Omental fat pad (tissue), 4 donors: ENCODE results near the gene FBXO46. TPM values are rescaled to one million over a fixed set of nuclear protein-coding genes. Genes with fewer than 3 reads are reported as not detected.

Experiments
- ATAC-seq: fragments of 150-250 bp; one replicate; pipeline ENCODE4 v1.9.1; 2016; ENCODE audit warnings: mild to moderate bottlenecking, moderate library complexity; ENCODE audit not compliant: low FRiP score
- DNase-seq: peaks from one replicate; pipeline ENCODE4 v3.0.0-alpha.2; 2019; ENCODE audit warnings: low spot score
- total RNA-seq, 4 donors: library from RNA; depleted of rRNA; stranded (reverse); fragments of >200 nt; gene quantifications; one replicate each; pipeline ENCODE4 v1.1.0, GENCODE V29; 2016
- TF ChIP-seq, protein P1 (sequence below), 3 donors: fragments of 450-650 bp; IDR thresholded peaks; one replicate each; pipeline ENCODE4 v1.5.1; 2016 to 2017; ENCODE audit warnings: antibody characterized with exemption in 3 of 3, mild to moderate bottlenecking in 3 of 3, moderate library complexity in 2 of 3

Gene FBXO46
- total RNA-seq, 4 donors from 2014 or later, result 5.8 to 7.6 (median 6.7) TPM

DNA sequence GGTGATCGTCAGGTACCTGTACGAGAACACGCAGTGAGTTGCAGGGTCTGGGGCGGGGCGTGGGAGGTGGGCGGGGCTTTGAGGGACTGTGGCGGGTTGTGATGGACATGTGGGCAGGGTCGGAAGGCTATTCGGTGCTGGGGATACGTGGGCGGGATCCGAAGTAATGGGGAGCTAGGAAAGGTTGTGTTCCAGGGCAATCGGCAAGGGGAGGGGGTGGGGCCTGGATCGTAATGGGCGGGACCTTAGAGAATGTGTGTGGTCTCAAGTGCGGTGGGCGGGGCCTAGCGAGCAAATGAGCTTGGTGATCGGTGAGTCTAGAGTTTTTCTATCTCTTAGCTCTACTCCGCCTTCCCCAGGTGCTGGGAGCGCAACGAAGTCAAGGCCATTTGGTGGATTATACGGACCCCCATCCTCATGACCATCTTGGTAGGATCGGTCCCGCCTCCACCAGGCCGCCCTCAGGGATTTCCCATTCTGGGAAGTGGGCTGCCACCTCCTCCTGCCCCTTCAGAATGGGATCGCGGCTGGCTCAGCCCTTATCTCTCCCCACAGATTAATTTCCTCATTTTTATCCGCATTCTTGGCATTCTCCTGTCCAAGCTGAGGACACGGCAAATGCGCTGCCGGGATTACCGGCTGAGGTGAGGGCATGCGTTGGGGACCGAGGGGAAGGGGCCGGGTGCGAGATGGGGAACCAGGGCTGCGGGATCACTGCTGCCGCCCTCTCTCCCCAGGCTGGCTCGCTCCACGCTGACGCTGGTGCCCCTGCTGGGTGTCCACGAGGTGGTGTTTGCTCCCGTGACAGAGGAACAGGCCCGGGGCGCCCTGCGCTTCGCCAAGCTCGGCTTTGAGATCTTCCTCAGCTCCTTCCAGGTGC is 53.1 kb downstream of the FBXO46 start:
- TF ChIP-seq, protein P1, sequence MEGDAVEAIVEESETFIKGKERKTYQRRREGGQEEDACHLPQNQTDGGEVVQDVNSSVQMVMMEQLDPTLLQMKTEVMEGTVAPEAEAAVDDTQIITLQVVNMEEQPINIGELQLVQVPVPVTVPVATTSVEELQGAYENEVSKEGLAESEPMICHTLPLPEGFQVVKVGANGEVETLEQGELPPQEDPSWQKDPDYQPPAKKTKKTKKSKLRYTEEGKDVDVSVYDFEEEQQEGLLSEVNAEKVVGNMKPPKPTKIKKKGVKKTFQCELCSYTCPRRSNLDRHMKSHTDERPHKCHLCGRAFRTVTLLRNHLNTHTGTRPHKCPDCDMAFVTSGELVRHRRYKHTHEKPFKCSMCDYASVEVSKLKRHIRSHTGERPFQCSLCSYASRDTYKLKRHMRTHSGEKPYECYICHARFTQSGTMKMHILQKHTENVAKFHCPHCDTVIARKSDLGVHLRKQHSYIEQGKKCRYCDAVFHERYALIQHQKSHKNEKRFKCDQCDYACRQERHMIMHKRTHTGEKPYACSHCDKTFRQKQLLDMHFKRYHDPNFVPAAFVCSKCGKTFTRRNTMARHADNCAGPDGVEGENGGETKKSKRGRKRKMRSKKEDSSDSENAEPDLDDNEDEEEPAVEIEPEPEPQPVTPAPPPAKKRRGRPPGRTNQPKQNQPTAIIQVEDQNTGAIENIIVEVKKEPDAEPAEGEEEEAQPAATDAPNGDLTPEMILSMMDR (IDR thresholded peaks at IDR 0.05), result no peak
- ATAC-seq, result peak; percentile 83

DNA sequence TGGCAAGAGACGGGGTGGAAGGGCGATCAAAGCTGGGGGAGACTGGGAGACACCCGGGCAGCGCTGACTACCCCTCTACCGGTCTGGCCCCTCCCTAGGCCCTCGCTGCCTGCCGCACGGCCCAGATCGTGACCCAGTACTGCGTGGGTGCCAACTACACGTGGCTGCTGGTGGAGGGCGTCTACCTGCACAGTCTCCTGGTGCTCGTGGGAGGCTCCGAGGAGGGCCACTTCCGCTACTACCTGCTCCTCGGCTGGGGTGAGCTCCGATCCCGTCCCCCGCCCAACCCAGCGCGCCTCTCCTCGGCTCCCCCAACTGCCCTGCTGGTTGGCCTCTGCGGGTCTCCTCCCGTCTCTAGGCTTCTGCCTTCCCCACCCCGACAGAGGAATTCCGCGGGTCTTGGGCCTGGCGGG is 53.8 kb downstream of the FBXO46 start:
- DNase-seq (no peak), ATAC-seq (peak; percentile 49)
- TF ChIP-seq, protein P1 (IDR thresholded peaks at IDR 0.05), result no peak

More for the DNA sequence above, 53.1 kb downstream of the FBXO46 start:
- peak; percentile 88 for DNase-seq

DNA sequence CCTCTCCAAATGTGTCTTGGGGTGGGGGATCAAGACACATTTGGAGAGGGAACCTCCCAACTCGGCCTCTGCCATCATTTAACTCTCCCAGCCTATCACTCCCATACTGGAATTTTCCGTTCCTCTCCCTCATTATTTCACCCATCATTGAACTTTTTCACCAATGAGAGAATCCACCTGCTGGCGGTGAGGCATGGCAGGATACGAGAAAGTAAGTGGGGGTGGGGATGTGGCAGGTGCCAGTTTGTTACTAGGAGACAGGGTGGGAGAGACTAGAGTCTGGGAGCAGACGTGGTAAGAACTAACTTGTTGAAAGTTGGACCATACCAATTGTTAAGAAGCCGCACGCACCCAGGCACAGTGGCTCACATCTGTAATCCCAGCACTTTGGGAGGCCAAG is 55.8 kb downstream of the FBXO46 start:
- DNase-seq, result no peak
- TF ChIP-seq, protein P1 (IDR thresholded peaks at IDR 0.05), result no peak
- ATAC-seq, result no peak

DNA sequence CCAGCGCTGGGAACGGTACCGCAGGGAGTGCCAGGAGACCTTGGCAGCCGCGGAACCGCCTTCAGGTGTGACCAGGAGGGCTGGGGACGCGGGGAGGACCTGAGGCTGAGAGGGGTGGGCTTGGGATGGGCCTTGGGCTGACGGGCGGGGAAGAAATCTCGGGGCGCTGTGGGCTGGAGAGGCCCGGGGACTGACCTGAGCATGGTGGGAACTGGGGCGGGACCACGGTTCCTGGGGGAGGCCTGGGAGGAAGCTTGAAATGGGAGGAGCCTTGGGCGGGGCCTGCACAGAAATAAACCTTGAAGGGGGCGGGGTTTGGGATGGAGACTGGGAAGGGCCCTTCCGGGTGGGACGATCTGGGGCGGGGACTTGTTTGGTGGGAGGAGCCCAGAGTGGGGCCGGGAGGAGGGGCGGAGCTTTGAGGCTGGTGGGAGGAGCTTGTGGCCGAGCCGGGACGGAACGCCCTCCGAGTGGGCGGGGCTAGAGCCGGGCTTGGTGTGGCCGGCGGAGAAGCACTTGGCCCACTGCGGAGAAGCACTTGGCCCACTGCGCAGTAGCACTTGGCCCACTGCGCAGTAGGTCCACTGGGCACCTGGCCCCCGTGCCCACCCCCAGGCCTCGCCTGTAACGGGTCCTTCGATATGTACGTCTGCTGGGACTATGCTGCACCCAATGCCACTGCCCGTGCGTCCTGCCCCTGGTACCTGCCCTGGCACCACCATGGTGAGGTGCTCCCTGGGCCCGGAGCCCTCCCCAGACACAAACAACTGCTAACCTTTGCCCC is 59.8 kb downstream of the FBXO46 start:
- TF ChIP-seq, protein P1 (IDR thresholded peaks at IDR 0.05), result no peak
- peak; percentile 82 for ATAC-seq
- peak; percentile 48 for DNase-seq

DNA sequence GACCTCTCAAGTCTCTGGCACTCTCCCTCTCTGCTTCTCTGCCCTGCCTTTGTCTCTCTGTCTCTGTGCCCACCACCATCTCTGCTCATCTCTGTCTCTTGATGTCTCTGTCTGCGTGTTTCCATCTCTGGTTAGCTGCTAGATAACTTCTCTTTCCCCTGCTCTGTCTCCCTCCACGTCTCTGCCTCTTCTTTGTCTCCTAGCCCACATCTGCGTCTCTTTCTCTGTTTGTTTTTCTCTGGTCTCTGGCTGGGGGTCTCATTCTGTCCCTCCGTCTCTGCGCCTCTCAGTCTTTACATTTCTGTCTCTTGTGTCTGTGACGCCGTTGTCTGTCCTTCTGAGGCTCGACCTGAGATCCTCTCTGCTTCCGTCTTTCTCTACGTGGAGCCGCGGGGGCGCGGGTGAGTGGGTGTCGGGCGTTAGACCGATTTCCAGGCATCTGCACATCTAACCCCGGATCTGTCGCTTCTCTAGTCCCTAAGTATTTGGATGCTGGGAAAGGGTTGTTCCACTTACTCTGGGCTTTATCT is 62.3 kb downstream of the FBXO46 start:
- TF ChIP-seq, protein P1 (IDR thresholded peaks at IDR 0.05), result no peak
- DNase-seq (no peak), ATAC-seq (no peak)

DNA sequence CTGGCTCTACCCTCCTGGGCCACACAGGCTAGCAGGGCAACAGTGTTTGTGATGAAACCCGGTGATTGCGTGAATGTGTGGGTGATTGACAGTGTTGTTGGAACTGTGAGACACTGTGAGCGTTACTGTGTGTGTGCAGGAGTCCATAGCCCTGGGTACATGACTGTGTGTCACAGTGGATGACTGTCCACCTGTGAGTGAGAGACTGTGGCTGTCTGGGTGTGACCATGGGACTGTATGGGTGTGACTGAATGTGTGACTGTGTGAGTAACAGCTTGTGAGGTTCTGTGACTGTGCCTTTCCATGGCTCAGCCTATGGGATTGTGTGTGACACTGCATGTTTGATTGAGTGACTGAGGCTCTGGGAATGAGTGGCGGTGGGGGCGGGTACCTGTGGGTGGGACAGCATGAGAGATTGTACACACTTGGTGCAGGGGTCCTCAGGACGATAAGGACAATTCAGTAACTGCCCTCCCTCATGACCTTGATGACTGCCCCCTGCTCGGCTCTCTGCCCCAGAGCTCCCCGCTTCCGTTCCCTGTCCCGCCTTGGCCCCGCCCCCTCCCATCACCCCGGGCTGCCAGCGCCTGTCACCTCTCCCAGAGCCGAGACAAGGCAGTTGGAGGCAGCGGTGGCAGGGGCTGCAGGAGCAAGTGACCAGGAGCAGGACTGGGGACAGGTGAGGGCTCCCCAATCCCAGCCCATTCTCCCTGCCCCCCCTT is 62.9 kb downstream of the FBXO46 start, which contains the start of gene GIPR:
Gene GIPR (plus strand): TSS at position 602 of the 722 bp plus-strand sequence. CDS start 1,300 bp downstream, outside the sequence.
- no peak for ATAC-seq
- TF ChIP-seq, protein P1 (IDR thresholded peaks at IDR 0.05), result no peak
- DNase-seq, result no peak
